Measurements from ENCODE around the gene TTC31.

The TTC31 gene

GRCh38 chr2:74524005-74524404 is 41.1 kb downstream of the TTC31 start:
- no peak for DNase-seq (ENCODE audit: extremely low spot score)
- no peak for TF ChIP-seq CTCF (IDR thresholded peaks at IDR 0.05; ENCODE audit: control extremely low read depth, extremely low read depth, low read depth, missing control alignments)
- POLR2A ChIA-PET: interaction anchor here (0.5 kb wide), 1 partner anchor 15 kb away, joined by 5 read pairs; no protein-coding TSS in a partner anchor
- CTCF ChIA-PET: interaction anchor here (0.7 to 1.1 kb wide), 2 partner anchors 14 to 21 kb away, joined by 3 read pairs; no protein-coding TSS in a partner anchor

GRCh38 chr2:74524955-74525716 is 42.3 kb downstream of the TTC31 start:
- DNase-seq (ENCODE audit: extremely low spot score): no peak
- ChIA-PET POLR2A (no interaction called here), CTCF (interaction anchor here (1.1 to 1.9 kb wide), 2 partner anchors 13 to 16 kb away, joined by 3 to 8 read pairs; no protein-coding TSS in a partner anchor)
- no peak for TF ChIP-seq CTCF (IDR thresholded peaks at IDR 0.05; ENCODE audit: control extremely low read depth, extremely low read depth, low read depth, missing control alignments)

GRCh38 chr2:74525717-74526648 is 43.1 kb downstream of the TTC31 start, which contains the start of gene DQX1:
Gene DQX1, minus strand, starts transcription at chr2:74526231. Its CDS starts 502 bp downstream, at chr2:74525729.
- peak; percentile 67 for DNase-seq (ENCODE audit: extremely low spot score)
- TF ChIP-seq CTCF (IDR thresholded peaks at IDR 0.05; ENCODE audit: control extremely low read depth, extremely low read depth, low read depth, missing control alignments): no peak
- ChIA-PET POLR2A (interaction anchor here (0.6 to 1.1 kb wide), 2 partner anchors 13 to 59 kb away, joined by 3 to 4 read pairs; no protein-coding TSS in a partner anchor), CTCF (interaction anchor here (0.9 to 9.3 kb wide), 5 partner anchors 17 to 62 kb away, joined by 3 to 76 read pairs (median 3); partner anchors contain the start of genes CCDC142 and TTC31)

GRCh38 chr2:74526649-74527230 is 43.9 kb downstream of the TTC31 start:
- TF ChIP-seq CTCF (IDR thresholded peaks at IDR 0.05; ENCODE audit: control extremely low read depth, extremely low read depth, low read depth, missing control alignments): no peak
- ChIA-PET POLR2A (interaction anchor here (1.1 kb wide), 1 partner anchor 12 kb away, joined by 4 read pairs; no protein-coding TSS in a partner anchor), CTCF (interaction anchor here (0.9 to 9.3 kb wide), 6 partner anchors 11 to 61 kb away, joined by 3 to 76 read pairs (median 3); partner anchors contain the start of genes CCDC142 and TTC31)

GRCh38 chr2:74527741-74528140 is 44.9 kb downstream of the TTC31 start:
- ChIA-PET POLR2A (no interaction called here), CTCF (interaction anchor here (1.5 to 9.3 kb wide), 3 partner anchors 10 to 60 kb away, joined by 3 to 76 read pairs (median 21); no protein-coding TSS in a partner anchor)
- TF ChIP-seq CTCF (IDR thresholded peaks at IDR 0.05; ENCODE audit: control extremely low read depth, extremely low read depth, low read depth, missing control alignments): no peak
- no peak for DNase-seq (ENCODE audit: extremely low spot score)

More at GRCh38 chr2:74526649-74527230, 43.9 kb downstream of the TTC31 start:
- no peak for DNase-seq (ENCODE audit: extremely low spot score)

Data from GM10248 (cell line).